A673 (cell line): ENCODE measurements around the gene UNC13C. TPM values are rescaled to one million over a fixed set of nuclear protein-coding genes. Genes with fewer than 3 reads are reported as not detected.

Experiments used
- BruUV-seq: library from RNA; stranded (reverse); fragments of 400-500 nt; replicated peaks from 2 replicates; lab custom pipeline; 2021; lab: Mats Ljungman, UMichigan
- CTCF ChIA-PET: fragments of 300-600 bp; sonication (Branson Sonifier 250); formaldehyde crosslinking; loops from one replicate; lab custom pipeline; 2022; ENCODE audit warnings: antibody characterized with exemption; lab: Charles Lee
- POLR2A ChIA-PET: fragments of 300-600 bp; sonication (Branson Sonifier 250); formaldehyde crosslinking; loops from one replicate; lab custom pipeline; 2022; ENCODE audit warnings: antibody characterized with exemption; ENCODE audit not compliant: low non-redundant PET; lab: Charles Lee
- DNase-seq: peaks from one replicate; pipeline ENCODE4 v3.0.0-alpha.2; 2015; ENCODE audit warnings: low spot score
- H3K27ac ChIP-seq: fragments of 200-600 bp; sonication (generic); 2 replicates; pipeline ENCODE4 v1.5.1; 2016; ENCODE audit warnings: mixed run types, low read depth, mild to moderate bottlenecking, mixed read lengths, antibody characterized with exemption, low read length; ENCODE audit not compliant: poor library complexity, severe bottlenecking
- H3K27me3 ChIP-seq: fragments of 200-600 bp; sonication (generic); replicated peaks from 2 replicates; pipeline ENCODE4 v1.6.1; 2017; ENCODE audit warnings: mixed run types, low read depth, mild to moderate bottlenecking, mixed read lengths, antibody characterized with exemption, low read length; ENCODE audit not compliant: insufficient read depth, poor library complexity
- H3K36me3 ChIP-seq: fragments of 200-600 bp; sonication (generic); 2 replicates; pipeline ENCODE4 v1.6.1; 2016; ENCODE audit warnings: mixed run types, mild to moderate bottlenecking, mixed read lengths, antibody characterized with exemption, low read length; ENCODE audit not compliant: insufficient read depth, poor library complexity, severe bottlenecking
- H3K4me1 ChIP-seq: fragments of 200-600 bp; sonication (generic); 2 replicates; pipeline ENCODE4 v1.6.1; 2017; ENCODE audit warnings: mixed run types, mild to moderate bottlenecking, mixed read lengths, antibody characterized with exemption, low read length; ENCODE audit not compliant: insufficient read depth, poor library complexity, severe bottlenecking
- H3K4me3 ChIP-seq: fragments of 200-600 bp; sonication (generic); 2 replicates; pipeline ENCODE4 v1.5.1; 2016; ENCODE audit warnings: low read depth, mixed run types, mild to moderate bottlenecking, mixed read lengths, low read length; ENCODE audit not compliant: poor library complexity, severe bottlenecking
- H3K9me3 ChIP-seq: fragments of 200-600 bp; sonication (generic); 2 replicates; pipeline ENCODE4 v1.6.1; 2016; ENCODE audit warnings: mixed run types, low read depth, mild to moderate bottlenecking, mixed read lengths, antibody characterized with exemption, low read length; ENCODE audit not compliant: poor library complexity, severe bottlenecking
- CTCF ChIP-seq: fragments of 300-800, 200-600 bp; sonication (generic); conservative IDR thresholded peaks from 2 replicates; pipeline ENCODE4 v1.5.1; 2017; ENCODE audit warnings: low read depth, mild to moderate bottlenecking, antibody characterized with exemption, low read length, moderate library complexity, mixed read lengths
- EZH2 ChIP-seq: fragments of 200-600 bp; sonication (generic); IDR thresholded peaks from 2 replicates; pipeline ENCODE4 v1.6.1; 2017; ENCODE audit warnings: borderline replicate concordance, low read depth, mild to moderate bottlenecking, mixed read lengths, antibody characterized with exemption, low read length; ENCODE audit not compliant: poor library complexity, severe bottlenecking
- intact Hi-C: fragments of 100-400 bp; cut with micrococcal nuclease; formaldehyde crosslinking; loops from one replicate; pipeline ENCODE4 v1.10.0; 2022; ENCODE audit not compliant: unreplicated experiment
- total RNA-seq: library from RNA; stranded (reverse); gene quantifications from 2 replicates; pipeline ENCODE4 v1.2.3, GENCODE V29; 2021

Gene UNC13C
- total RNA-seq, 1 experiment from 2014 or later, result not detected

- ChIA-PET POLR2A (no interaction called here), CTCF (no interaction called here)
- no peak overlapping the region for H3K4me3 ChIP-seq
- H3K4me1 ChIP-seq, result no peaks in the 10 kb centered on the region
- intact Hi-C loops, result no loop called here
- no TSS peak for BruUV-seq
- DNase-seq, result no peak
- H3K27ac ChIP-seq, result no peak overlapping the region
- TF ChIP-seq CTCF, result no peak
- TF ChIP-seq EZH2, result no peak
- peaks cover 18% of the 10 kb centered on the region for H3K9me3 ChIP-seq
- H3K36me3 ChIP-seq, result no peaks in the 10 kb centered on the region
- no peaks in the 10 kb centered on the region for H3K27me3 ChIP-seq
Observed at GRCh38 chr15:54528021-54528420, 549.8 kb downstream of the UNC13C start.

- TF ChIP-seq EZH2 (no peak), CTCF (no peak)
- Histone ChIP-seq H3K27ac (no peak overlapping the region), H3K9me3 (peaks cover 9% of the 10 kb centered on the region), H3K27me3 (no peaks in the 10 kb centered on the region), H3K4me1 (no peaks in the 10 kb centered on the region), H3K36me3 (no peaks in the 10 kb centered on the region), H3K4me3 (no peak overlapping the region)
- BruUV-seq, result no TSS peak
- no peak for DNase-seq
- intact Hi-C loops, result no loop called here
- POLR2A ChIA-PET, result no interaction called here
- CTCF ChIA-PET, result no interaction called here
Observed at GRCh38 chr15:54540721-54541120, 562.5 kb downstream of the UNC13C start.

- H3K4me1 ChIP-seq, result no peaks in the 10 kb centered on the region
- no peak overlapping the region for H3K27ac ChIP-seq
- BruUV-seq, result no TSS peak
- no peak overlapping the region for H3K4me3 ChIP-seq
- H3K36me3 ChIP-seq, result no peaks in the 10 kb centered on the region
- ChIA-PET POLR2A (no interaction called here), CTCF (no interaction called here)
- H3K27me3 ChIP-seq, result no peaks in the 10 kb centered on the region
- TF ChIP-seq EZH2 (no peak), CTCF (no peak)
- H3K9me3 ChIP-seq, result no peaks in the 10 kb centered on the region
- intact Hi-C loops, result no loop called here
- DNase-seq, result no peak
Observed at GRCh38 chr15:54547491-54547890, 569.2 kb downstream of the UNC13C start.
